CD14-positive monocyte (primary cell): ENCODE data around the gene UGGT1. TPM values are rescaled to one million over a fixed set of nuclear protein-coding genes. Genes with fewer than 3 reads are reported as not detected.

Experiments
- DNase-seq, 3 donors: peaks; one replicate each; pipeline ENCODE4 v3.0.0-alpha.2; 2011 to 2022
- H2AFZ ChIP-seq: 2 replicates; pipeline ENCODE4 v1.6.0; 2012; ENCODE audit warnings: mild to moderate bottlenecking, low read depth, low read length, inconsistent platforms; ENCODE audit not compliant: insufficient read depth, poor library complexity, severe bottlenecking
- H3K27ac ChIP-seq, 2 donors: 1 replicate in 1 of 2; 2 replicates in 1 of 2; pipeline ENCODE4 v1.5.1; 2012 to 2013; ENCODE audit warnings: low read length in 2 of 2, control low read depth in 1 of 2, inconsistent platforms in 1 of 2, low read depth in 1 of 2, mild to moderate bottlenecking in 1 of 2
- H3K27me3 ChIP-seq, 2 donors: one replicate each; pipeline versions ENCODE4 v1.6.0 to v1.6.1; 2011 to 2013; ENCODE audit warnings: low read length in 2 of 2; ENCODE audit not compliant: control insufficient read depth in 2 of 2, insufficient read depth in 2 of 2
- H3K36me3 ChIP-seq, 2 donors: replicated peaks in 1 of 2; 1 replicate in 1 of 2; 2 replicates in 1 of 2; pipeline versions ENCODE4 v1.5.1 to v1.6.1; 2012 to 2013; ENCODE audit warnings: low read length in 2 of 2, control low read depth in 1 of 2, inconsistent platforms in 1 of 2, mild to moderate bottlenecking in 1 of 2; ENCODE audit not compliant: insufficient read depth in 2 of 2, control insufficient read depth in 1 of 2
- H3K4me1 ChIP-seq, 2 donors: 1 replicate in 1 of 2; 2 replicates in 1 of 2; pipeline versions ENCODE4 v1.5.1 to v1.6.1; 2012 to 2013; ENCODE audit warnings: low read length in 2 of 2, control low read depth in 1 of 2, inconsistent platforms in 1 of 2, mild to moderate bottlenecking in 1 of 2, moderate library complexity in 1 of 2; ENCODE audit not compliant: insufficient read depth in 2 of 2, control insufficient read depth in 1 of 2
- H3K4me2 ChIP-seq: replicated peaks from 2 replicates; pipeline ENCODE3; 2012; ENCODE audit warnings: low read length, moderate library complexity, mild to moderate bottlenecking; ENCODE audit not compliant: poor library complexity, severe bottlenecking; ENCODE audit errors: extremely low read depth
- H3K4me3 ChIP-seq, 3 experiments: fragments of 200-600 bp in 1 of 3; sonication (generic) in 1 of 3; replicated peaks in 1 of 3; 1 replicate in 2 of 3; 2 replicates in 1 of 3; pipeline ENCODE4 v1.5.1; 2011 to 2013; ENCODE audit warnings: low read length in 3 of 3, mild to moderate bottlenecking in 3 of 3, control low read depth in 2 of 3, low read depth in 2 of 3, inconsistent platforms in 1 of 3, moderate library complexity in 1 of 3
- H3K79me2 ChIP-seq: 2 replicates; pipeline ENCODE4 v1.6.0; 2012; ENCODE audit warnings: mild to moderate bottlenecking, control low read depth, inconsistent platforms, low read length, moderate library complexity; ENCODE audit not compliant: insufficient read depth
- H3K9ac ChIP-seq: 2 replicates; pipeline ENCODE4 v1.6.0; 2017; ENCODE audit warnings: low read length, mild to moderate bottlenecking; ENCODE audit not compliant: insufficient read depth, poor library complexity, severe bottlenecking
- H3K9me3 ChIP-seq, 2 donors: replicated peaks in 1 of 2; 1 replicate in 1 of 2; 2 replicates in 1 of 2; pipeline versions ENCODE4 v1.5.1 to v1.6.1; 2012 to 2013; ENCODE audit warnings: low read length in 2 of 2, control low read depth in 1 of 2; ENCODE audit not compliant: control insufficient read depth in 1 of 2, insufficient read depth in 1 of 2
- H4K20me1 ChIP-seq: 2 replicates; pipeline ENCODE4 v1.6.0; 2012; ENCODE audit warnings: mild to moderate bottlenecking, low read length, control low read depth, moderate library complexity; ENCODE audit not compliant: insufficient read depth
- H3K27ac Mint-ChIP-seq, 7 donors: one replicate each; pipeline ENCODE4 v1.8.0; 2020; ENCODE audit warnings: mild to moderate bottlenecking in 7 of 7, mixed read lengths in 7 of 7, moderate library complexity in 6 of 7, inconsistent platforms in 2 of 7
- H3K27me3 Mint-ChIP-seq, 3 donors: one replicate each; pipeline ENCODE4 v1.8.0; 2021 to 2022; ENCODE audit warnings: low read depth in 3 of 3, mild to moderate bottlenecking in 3 of 3, mixed read lengths in 3 of 3, moderate library complexity in 3 of 3, inconsistent platforms in 1 of 3
- H3K36me3 Mint-ChIP-seq, 2 donors: one replicate each; pipeline ENCODE4 v1.8.0; 2020; ENCODE audit warnings: mixed read lengths in 2 of 2, inconsistent platforms in 1 of 2, mild to moderate bottlenecking in 1 of 2
- H3K4me1 Mint-ChIP-seq: one replicate; pipeline ENCODE4 v1.8.0; 2020; ENCODE audit warnings: mild to moderate bottlenecking, mixed read lengths
- H3K4me3 Mint-ChIP-seq, 2 donors: one replicate each; pipeline ENCODE4 v1.8.0; 2020; ENCODE audit warnings: mild to moderate bottlenecking in 2 of 2, mixed read lengths in 2 of 2, moderate library complexity in 1 of 2
- H3K9me3 Mint-ChIP-seq, 7 donors: one replicate each; pipeline ENCODE4 v1.8.0; 2020 to 2022; ENCODE audit warnings: mixed read lengths in 7 of 7, mild to moderate bottlenecking in 6 of 7, moderate library complexity in 6 of 7, inconsistent platforms in 2 of 7
- WGBS: methylation state at CpG from one replicate; pipeline ENCODE4 v1.1.5; 2013; ENCODE audit warnings: missing lambda C conversion rate; ENCODE audit not compliant: insufficient coverage; 5-methylcytosine and 5-hydroxymethylcytosine counted together
- intact Hi-C, 2 donors: fragments of 100-400 bp; cut with micrococcal nuclease; formaldehyde crosslinking; loops; one replicate each; pipeline versions ENCODE4 v1.15.0 to v1.15.1; 2023
- polyA plus RNA-seq, 3 donors: library from polyadenylated mRNA; depleted of rRNA in 1 of 3; unstranded in 2 of 3; stranded (reverse) in 1 of 3; fragments of 300-500 nt in 2 of 3; fragments of >200 nt in 1 of 3; fragmentation: Illumina TruSeq in 2 of 3; gene quantifications; 1 replicate in 2 of 3; 2 replicates in 1 of 3; pipeline ENCODE4 v1.2.3, GENCODE V29; 2012 to 2021
- TF ChIP-seq, protein P1 (sequence below): fragments of 200-600 bp; IDR thresholded peaks from one replicate; pipeline ENCODE4 v1.8.0; 2022; ENCODE audit warnings: antibody characterized with exemption, mild to moderate bottlenecking

The UGGT1 gene
- polyA plus RNA-seq, 3 donors = 8.7 to 15.8 (median 13.8) TPM

DNA sequence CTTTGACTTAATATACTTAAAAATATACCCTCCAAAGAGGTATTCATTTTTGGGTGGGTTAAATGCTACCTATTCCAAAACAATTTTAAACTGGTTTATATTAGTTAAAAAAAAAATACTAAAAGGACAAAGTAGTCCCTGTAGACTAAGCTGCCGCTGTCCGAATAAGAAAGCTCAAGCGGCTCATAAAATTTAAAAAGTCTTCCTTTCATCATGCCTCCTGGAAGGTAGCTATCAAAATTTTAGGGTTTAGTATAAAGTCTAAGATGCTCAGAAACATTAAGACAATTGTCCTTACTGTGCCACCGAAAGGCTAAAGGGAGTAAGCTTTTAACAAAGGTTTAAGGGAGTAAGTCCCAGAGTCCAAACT, 440 bp upstream of the UGGT1 start:
- Histone ChIP-seq H3K4me3 (peak overlapping the region; percentile 87 to 99 (median 95)), H3K9ac (peak overlapping the region; percentile 98), H3K27me3 (no peaks in the 10 kb centered on the region), H3K36me3 (peaks cover 0 to 10% of the 10 kb centered on the region in 2 donors), H3K79me2 (peaks cover 45% of the 10 kb centered on the region), H3K27ac (peak overlapping the region; percentile 90 to 98), H3K4me1 (peaks cover 19 to 38% of the 10 kb centered on the region in 2 donors), H3K4me2 (peak overlapping the region; percentile 93), H3K9me3 (no peaks in the 10 kb centered on the region), H4K20me1 (peaks cover 20% of the 10 kb centered on the region), H2AFZ (peak overlapping the region; percentile 88)
- Mint-ChIP-seq H3K27ac (peak overlapping the region; percentile 84 to 94 (median 92)), H3K4me3 (peak overlapping the region; percentile 92), H3K9me3 (peaks cover 0 to 4% (median 0%) of the 10 kb centered on the region in 7 donors), H3K4me1 (peaks cover 36% of the 10 kb centered on the region), H3K27me3 (no peaks in the 10 kb centered on the region), H3K36me3 (peaks cover 0 to 2% of the 10 kb centered on the region in 2 donors)
- no peak for DNase-seq
- TF ChIP-seq, protein P1, sequence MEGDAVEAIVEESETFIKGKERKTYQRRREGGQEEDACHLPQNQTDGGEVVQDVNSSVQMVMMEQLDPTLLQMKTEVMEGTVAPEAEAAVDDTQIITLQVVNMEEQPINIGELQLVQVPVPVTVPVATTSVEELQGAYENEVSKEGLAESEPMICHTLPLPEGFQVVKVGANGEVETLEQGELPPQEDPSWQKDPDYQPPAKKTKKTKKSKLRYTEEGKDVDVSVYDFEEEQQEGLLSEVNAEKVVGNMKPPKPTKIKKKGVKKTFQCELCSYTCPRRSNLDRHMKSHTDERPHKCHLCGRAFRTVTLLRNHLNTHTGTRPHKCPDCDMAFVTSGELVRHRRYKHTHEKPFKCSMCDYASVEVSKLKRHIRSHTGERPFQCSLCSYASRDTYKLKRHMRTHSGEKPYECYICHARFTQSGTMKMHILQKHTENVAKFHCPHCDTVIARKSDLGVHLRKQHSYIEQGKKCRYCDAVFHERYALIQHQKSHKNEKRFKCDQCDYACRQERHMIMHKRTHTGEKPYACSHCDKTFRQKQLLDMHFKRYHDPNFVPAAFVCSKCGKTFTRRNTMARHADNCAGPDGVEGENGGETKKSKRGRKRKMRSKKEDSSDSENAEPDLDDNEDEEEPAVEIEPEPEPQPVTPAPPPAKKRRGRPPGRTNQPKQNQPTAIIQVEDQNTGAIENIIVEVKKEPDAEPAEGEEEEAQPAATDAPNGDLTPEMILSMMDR = no peak
- no CpG with 5 or more reads among the region's 4 CpGs for WGBS
- intact Hi-C loops = loop anchor here (2.0 to 10.0 kb wide), 4 partner anchors 62 to 206 kb away; partner anchors contain the start of genes SAP130 (in 2 of the 2) and AMMECR1L (in 1 of the 2)

DNA sequence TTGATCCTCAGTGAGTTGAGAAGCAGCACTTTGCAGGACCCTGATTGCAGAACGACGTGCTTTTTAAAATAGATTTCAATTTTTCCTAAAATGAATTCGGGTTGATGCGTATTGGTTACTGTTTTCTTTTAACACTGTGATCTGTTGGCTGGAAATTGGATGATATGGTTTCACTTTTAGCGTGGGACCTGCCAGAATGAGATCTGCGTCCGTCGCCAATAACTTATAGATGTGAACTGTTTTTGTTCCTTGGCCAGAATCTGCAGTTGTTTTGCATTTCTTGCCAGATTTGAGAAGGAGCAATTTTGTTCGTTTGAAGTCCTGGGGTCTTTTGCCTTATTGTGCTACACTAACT, 703 bp downstream of the UGGT1 start:
- Histone ChIP-seq H3K36me3 (peaks cover 0 to 17% of the 10 kb centered on the region in 2 donors), H3K9ac (peak overlapping the region; percentile 98), H2AFZ (peak overlapping the region; percentile 88), H4K20me1 (peaks cover 31% of the 10 kb centered on the region), H3K79me2 (peaks cover 56% of the 10 kb centered on the region), H3K4me2 (peak overlapping the region; percentile 93), H3K27ac (peak overlapping the region; percentile 90 to 98), H3K9me3 (no peaks in the 10 kb centered on the region), H3K4me1 (peaks cover 19 to 38% of the 10 kb centered on the region in 2 donors), H3K4me3 (peak overlapping the region; percentile 87 to 99 (median 95)), H3K27me3 (no peaks in the 10 kb centered on the region)
- intact Hi-C loops = loop anchor here (2.0 to 10.0 kb wide), 4 partner anchors 63 to 207 kb away; partner anchors contain the start of genes SAP130 (in 2 of the 2) and AMMECR1L (in 1 of the 2)
- DNase-seq = peak in 1 of 3 donors; percentile 14
- no peaks in the 10 kb centered on the region for H3K27me3 Mint-ChIP-seq
- peak overlapping the region; percentile 92 for H3K4me3 Mint-ChIP-seq
- TF ChIP-seq, protein P1 = no peak
- H3K9me3 Mint-ChIP-seq = peaks cover 0 to 4% (median 0%) of the 10 kb centered on the region in 7 donors
- H3K36me3 Mint-ChIP-seq = peaks cover 0 to 2% of the 10 kb centered on the region in 2 donors
- peak overlapping the region; percentile 84 to 94 (median 92) for H3K27ac Mint-ChIP-seq
- WGBS = 0% methylated on average over 9 of the region's 9 CpGs
- peaks cover 36% of the 10 kb centered on the region for H3K4me1 Mint-ChIP-seq
